Lung (tissue), 12 donors: ENCODE measurements around the gene VPS25. TPM values are rescaled to one million over a fixed set of nuclear protein-coding genes. Genes with fewer than 3 reads are reported as not detected.

Source experiments
- ATAC-seq: fragments of 200-7000 bp; cut with Tn5 transposase; one replicate; pipeline ENCODE4 v1.9.1; 2020; ENCODE audit warnings: moderate number of reproducible peaks; ENCODE audit not compliant: insufficient read depth, low FRiP score
- DNase-seq, 3 donors: peaks; one replicate each; pipeline ENCODE4 v3.0.0-alpha.2; 2013 to 2017
- H3K27ac ChIP-seq, 2 donors: one replicate each; pipeline ENCODE4 v1.5.1; 2013; ENCODE audit warnings: mild to moderate bottlenecking in 2 of 2, moderate library complexity in 2 of 2, control low read depth in 1 of 2, inconsistent platforms in 1 of 2, low read depth in 1 of 2, low read length in 1 of 2
- H3K27me3 ChIP-seq, 3 donors: one replicate each; pipeline ENCODE4 v1.5.1; 2013; ENCODE audit warnings: low read length in 2 of 3; ENCODE audit not compliant: control insufficient read depth in 3 of 3, insufficient read depth in 3 of 3
- H3K36me3 ChIP-seq, 4 donors: one replicate each; pipeline ENCODE4 v1.5.1; 2013; ENCODE audit warnings: low read length in 4 of 4, mild to moderate bottlenecking in 1 of 4, moderate library complexity in 1 of 4; ENCODE audit not compliant: control insufficient read depth in 4 of 4, insufficient read depth in 4 of 4
- H3K4me1 ChIP-seq, 5 donors: one replicate each; pipeline ENCODE4 v1.5.1; 2013; ENCODE audit warnings: low read length in 5 of 5, mild to moderate bottlenecking in 2 of 5, moderate library complexity in 1 of 5; ENCODE audit not compliant: control insufficient read depth in 5 of 5, insufficient read depth in 5 of 5
- H3K4me3 ChIP-seq: one replicate; pipeline ENCODE4 v1.5.1; 2013; ENCODE audit warnings: mild to moderate bottlenecking, control low read depth, moderate library complexity
- H3K9ac ChIP-seq, 2 donors: one replicate each; pipeline ENCODE4 v1.5.1; 2013; ENCODE audit warnings: low read length in 2 of 2, control low read depth in 1 of 2; ENCODE audit not compliant: insufficient read depth in 1 of 2
- H3K9me3 ChIP-seq, 4 donors: one replicate each; pipeline ENCODE4 v1.5.1; 2013; ENCODE audit warnings: low read length in 3 of 4, mild to moderate bottlenecking in 1 of 4, moderate library complexity in 1 of 4; ENCODE audit not compliant: control insufficient read depth in 4 of 4, insufficient read depth in 3 of 4
- WGBS, 2 donors: extraction: QIAGEN DNeasy Blood & Tissue Kit; methylation state at CpG; one replicate each; pipeline ENCODE4 v1.1.7; 2013; 5-methylcytosine and 5-hydroxymethylcytosine counted together
- polyA plus RNA-seq, 2 donors: library from polyadenylated mRNA; stranded (reverse); fragments of 200-250 nt; gene quantifications; one replicate each; pipeline ENCODE4 v1.2.1, GENCODE V29; 2013
- total RNA-seq, 2 donors: library from RNA; depleted of rRNA in 1 of 2; stranded (reverse); fragments of >200 nt in 1 of 2; gene quantifications; one replicate each; pipeline ENCODE4 v1.2.1, GENCODE V29; 2014 to 2021
- TF ChIP-seq, protein P1 (sequence below): IDR thresholded peaks from 2 replicates; pipeline ENCODE4 v1.5.1; 2012; ENCODE audit warnings: mild to moderate bottlenecking; ENCODE audit errors: control extremely low read depth, extremely low read depth
- donor health status: control.
- donor health status: control.
- donor health status: Bipolar disorder and iron deficiency.
- donor health status: healthy.
- donor health status: DM: yes; HTN: yes; CAD: no.

The VPS25 gene
- total and polyA plus RNA-seq, 4 donors = 42.4 to 93.7 (median 55.0) TPM

DNA sequence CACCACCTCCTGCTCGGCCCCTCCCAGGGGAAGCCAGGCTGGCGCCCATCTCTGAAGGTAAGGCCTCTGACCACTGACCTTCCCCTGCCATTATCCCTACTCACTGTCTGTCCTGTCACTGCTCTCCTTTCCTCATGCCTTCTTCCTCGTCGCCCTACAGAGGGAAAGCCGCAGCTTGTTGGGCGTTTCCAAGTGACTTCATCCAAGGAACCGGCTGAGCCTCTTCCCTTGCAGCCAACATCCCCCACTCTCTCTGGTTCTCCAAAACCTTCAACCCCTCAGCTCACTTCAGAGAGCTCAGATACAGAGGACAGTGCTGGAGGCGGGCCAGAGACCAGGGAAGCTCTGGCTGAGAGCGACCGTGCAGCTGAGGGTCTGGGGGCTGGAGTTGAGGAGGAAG, 22.2 kb downstream of the VPS25 start:
- WGBS, 2 donors = 83 to 90% methylated on average over 10 of the region's 10 CpGs
- no peak overlapping the region for H3K9ac ChIP-seq
- no peak for DNase-seq
- H3K27ac ChIP-seq = no peak overlapping the region
- H3K9me3 ChIP-seq = no peaks in the 10 kb centered on the region
- peaks cover 5 to 14% (median 8%) of the 10 kb centered on the region in 5 donors for H3K4me1 ChIP-seq
- no peak for ATAC-seq
- no peak overlapping the region for H3K4me3 ChIP-seq
- H3K36me3 ChIP-seq = peaks cover 0 to 6% (median 4%) of the 10 kb centered on the region in 4 donors
- TF ChIP-seq, protein P1, sequence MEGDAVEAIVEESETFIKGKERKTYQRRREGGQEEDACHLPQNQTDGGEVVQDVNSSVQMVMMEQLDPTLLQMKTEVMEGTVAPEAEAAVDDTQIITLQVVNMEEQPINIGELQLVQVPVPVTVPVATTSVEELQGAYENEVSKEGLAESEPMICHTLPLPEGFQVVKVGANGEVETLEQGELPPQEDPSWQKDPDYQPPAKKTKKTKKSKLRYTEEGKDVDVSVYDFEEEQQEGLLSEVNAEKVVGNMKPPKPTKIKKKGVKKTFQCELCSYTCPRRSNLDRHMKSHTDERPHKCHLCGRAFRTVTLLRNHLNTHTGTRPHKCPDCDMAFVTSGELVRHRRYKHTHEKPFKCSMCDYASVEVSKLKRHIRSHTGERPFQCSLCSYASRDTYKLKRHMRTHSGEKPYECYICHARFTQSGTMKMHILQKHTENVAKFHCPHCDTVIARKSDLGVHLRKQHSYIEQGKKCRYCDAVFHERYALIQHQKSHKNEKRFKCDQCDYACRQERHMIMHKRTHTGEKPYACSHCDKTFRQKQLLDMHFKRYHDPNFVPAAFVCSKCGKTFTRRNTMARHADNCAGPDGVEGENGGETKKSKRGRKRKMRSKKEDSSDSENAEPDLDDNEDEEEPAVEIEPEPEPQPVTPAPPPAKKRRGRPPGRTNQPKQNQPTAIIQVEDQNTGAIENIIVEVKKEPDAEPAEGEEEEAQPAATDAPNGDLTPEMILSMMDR = no peak
- no peaks in the 10 kb centered on the region for H3K27me3 ChIP-seq

DNA sequence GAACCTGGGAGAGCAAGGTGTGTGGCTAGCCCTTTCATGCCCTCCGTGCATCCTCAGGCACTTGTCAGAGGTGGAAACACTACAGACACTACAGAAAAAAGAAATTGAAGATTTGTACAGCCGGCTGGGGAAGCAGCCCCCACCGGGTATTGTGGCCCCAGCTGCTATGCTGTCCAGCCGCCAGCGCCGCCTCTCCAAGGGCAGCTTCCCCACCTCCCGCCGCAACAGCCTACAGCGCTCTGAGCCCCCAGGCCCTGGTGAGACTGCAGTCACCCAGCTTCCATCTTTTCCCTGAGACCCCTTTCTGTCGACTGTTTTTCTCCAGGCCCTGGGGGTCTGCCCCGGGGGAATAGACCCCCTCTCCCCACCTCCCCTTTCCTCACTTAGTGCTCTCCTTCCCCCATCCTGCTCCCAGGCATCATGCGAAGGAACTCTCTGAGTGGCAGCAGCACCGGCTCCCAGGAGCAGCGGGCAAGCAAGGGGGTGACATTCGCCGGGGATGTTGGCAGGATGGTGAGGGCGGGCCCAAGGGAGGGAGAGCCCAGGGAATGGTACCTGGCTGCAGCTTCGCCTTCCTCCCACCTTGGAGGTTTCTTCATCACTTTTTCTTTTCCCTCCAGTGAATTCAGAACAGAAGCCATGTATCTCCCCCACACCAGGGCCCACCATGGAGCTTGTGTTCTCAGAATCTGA, 23.0 kb downstream of the VPS25 start:
- no peak for ATAC-seq
- Histone ChIP-seq H3K36me3 (peaks cover 0 to 6% (median 4%) of the 10 kb centered on the region in 4 donors), H3K9me3 (no peaks in the 10 kb centered on the region), H3K4me1 (peaks cover 5 to 14% (median 8%) of the 10 kb centered on the region in 5 donors), H3K9ac (no peak overlapping the region), H3K27me3 (no peaks in the 10 kb centered on the region), H3K4me3 (no peak overlapping the region), H3K27ac (no peak overlapping the region)
- DNase-seq = no peak
- 91 to 95% methylated on average over 18 of the region's 18 CpGs for WGBS, 2 donors
- TF ChIP-seq, protein P1 = no peak

DNA sequence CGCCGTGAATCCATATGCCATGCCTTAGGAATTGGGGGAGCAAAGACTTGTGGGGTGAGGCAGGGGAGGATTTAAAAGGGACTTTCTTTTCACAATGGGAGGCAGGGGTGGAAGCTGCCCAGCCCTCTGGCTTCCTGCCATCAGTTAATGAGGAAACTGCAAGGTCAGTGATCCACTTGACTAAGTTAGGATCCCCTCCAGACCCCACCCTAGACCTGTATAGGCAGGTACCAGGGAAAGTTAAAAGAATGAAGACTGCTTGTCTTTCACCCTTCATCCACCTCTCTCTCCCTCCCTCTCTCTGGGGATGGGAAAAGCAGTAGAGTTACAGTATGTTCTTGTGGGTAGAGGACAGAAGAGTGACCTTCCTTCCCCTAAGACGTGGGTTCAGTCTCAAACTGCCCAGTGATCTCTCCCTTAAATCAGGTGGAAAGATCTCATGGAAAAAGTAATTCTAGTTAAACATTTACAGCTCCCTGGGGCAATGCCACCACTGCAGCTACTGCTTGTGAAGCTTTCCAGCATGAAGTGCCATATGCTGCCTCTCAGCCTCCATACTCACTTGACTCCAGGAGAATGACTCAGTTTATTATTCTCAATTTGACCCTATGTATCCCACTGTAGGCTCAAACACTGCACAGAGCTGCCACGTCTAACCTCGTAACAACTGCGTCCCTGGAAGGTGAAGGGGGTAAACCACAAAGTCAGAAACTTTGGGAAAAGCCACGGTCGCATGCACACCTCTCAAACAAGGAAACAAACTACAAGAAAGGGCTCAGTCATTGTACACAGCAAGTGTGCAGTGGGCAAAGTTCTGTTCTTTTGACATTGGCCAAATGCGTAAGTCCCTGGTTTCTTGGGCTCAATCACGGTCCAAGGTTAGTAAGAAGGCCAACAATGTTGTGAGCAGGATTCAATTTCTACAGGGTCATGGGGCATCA, 24.1 kb downstream of the VPS25 start:
- H3K36me3 ChIP-seq = peaks cover 0 to 6% (median 4%) of the 10 kb centered on the region in 4 donors
- no peaks in the 10 kb centered on the region for H3K27me3 ChIP-seq
- H3K27ac ChIP-seq = peak overlapping the region in 1 of 2 donors; percentile 56
- TF ChIP-seq, protein P1 = no peak
- no peak for DNase-seq
- peaks cover 5 to 14% (median 8%) of the 10 kb centered on the region in 5 donors for H3K4me1 ChIP-seq
- no peaks in the 10 kb centered on the region for H3K9me3 ChIP-seq
- peak overlapping the region; percentile 91 to 93 for H3K9ac ChIP-seq
- peak overlapping the region; percentile 46 for H3K4me3 ChIP-seq
- 71 to 83% methylated on average over 10 of the region's 10 CpGs for WGBS, 2 donors
- no peak for ATAC-seq
